Tibial nerve (tissue), 4 donors: ENCODE data around the gene ANKRA2.

ENCODE experiments used
- EP300 ChIP-seq, 2 donors: sonication (generic); formaldehyde crosslinking; IDR thresholded peaks; one replicate each; pipeline ENCODE4 v1.6.1; 2017; ENCODE audit warnings: antibody characterized with exemption in 2 of 2, mild to moderate bottlenecking in 1 of 2
- POLR2A ChIP-seq, 2 donors: fragments of 450-650 bp; IDR thresholded peaks; one replicate each; pipeline ENCODE4 v1.6.1; 2017; ENCODE audit warnings: antibody characterized with exemption in 2 of 2, mild to moderate bottlenecking in 2 of 2, moderate library complexity in 2 of 2
- TF ChIP-seq, protein P1 (sequence below), 5 experiments: fragments of 200-600 bp in 3 of 5; fragments of 450-650 bp in 2 of 5; sonication (generic) in 3 of 5; IDR thresholded peaks; one replicate each; pipeline ENCODE4 v1.5.1; 2016 to 2019; ENCODE audit warnings: antibody characterized with exemption in 5 of 5, mild to moderate bottlenecking in 3 of 5, moderate library complexity in 2 of 5

DNA sequence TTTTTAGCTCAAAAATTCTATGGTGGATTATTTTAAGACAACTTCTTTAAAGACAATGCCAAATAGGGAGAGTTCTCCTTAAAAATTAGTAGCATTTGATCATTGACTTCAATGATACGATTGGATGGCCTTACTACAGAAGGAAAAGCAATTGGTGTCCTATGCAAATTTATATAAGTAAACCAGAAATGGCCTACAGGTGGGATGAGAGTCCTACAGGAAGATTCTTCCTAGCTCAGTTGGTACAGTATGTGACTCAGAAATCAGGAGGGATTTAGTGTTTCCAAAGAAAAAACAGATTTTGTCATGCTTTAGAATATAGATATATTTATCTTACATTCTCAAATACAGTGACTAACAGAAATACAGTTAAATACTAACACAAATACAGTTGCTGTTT is 6.5 kb downstream of the ANKRA2 start:
- TF ChIP-seq, protein P1, sequence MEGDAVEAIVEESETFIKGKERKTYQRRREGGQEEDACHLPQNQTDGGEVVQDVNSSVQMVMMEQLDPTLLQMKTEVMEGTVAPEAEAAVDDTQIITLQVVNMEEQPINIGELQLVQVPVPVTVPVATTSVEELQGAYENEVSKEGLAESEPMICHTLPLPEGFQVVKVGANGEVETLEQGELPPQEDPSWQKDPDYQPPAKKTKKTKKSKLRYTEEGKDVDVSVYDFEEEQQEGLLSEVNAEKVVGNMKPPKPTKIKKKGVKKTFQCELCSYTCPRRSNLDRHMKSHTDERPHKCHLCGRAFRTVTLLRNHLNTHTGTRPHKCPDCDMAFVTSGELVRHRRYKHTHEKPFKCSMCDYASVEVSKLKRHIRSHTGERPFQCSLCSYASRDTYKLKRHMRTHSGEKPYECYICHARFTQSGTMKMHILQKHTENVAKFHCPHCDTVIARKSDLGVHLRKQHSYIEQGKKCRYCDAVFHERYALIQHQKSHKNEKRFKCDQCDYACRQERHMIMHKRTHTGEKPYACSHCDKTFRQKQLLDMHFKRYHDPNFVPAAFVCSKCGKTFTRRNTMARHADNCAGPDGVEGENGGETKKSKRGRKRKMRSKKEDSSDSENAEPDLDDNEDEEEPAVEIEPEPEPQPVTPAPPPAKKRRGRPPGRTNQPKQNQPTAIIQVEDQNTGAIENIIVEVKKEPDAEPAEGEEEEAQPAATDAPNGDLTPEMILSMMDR (IDR thresholded peaks at IDR 0.05): no peak
- TF ChIP-seq POLR2A (IDR thresholded peaks at IDR 0.05): no peak
- TF ChIP-seq EP300 (IDR thresholded peaks at IDR 0.05): no peak
